EH (cell line): Measurements from ENCODE around the gene RAD51B.

Source experiments
- DNase-seq: peaks from one replicate; pipeline ENCODE4 v3.0.0-alpha.2; 2015; ENCODE audit warnings: low read depth

The RAD51B gene

DNA sequence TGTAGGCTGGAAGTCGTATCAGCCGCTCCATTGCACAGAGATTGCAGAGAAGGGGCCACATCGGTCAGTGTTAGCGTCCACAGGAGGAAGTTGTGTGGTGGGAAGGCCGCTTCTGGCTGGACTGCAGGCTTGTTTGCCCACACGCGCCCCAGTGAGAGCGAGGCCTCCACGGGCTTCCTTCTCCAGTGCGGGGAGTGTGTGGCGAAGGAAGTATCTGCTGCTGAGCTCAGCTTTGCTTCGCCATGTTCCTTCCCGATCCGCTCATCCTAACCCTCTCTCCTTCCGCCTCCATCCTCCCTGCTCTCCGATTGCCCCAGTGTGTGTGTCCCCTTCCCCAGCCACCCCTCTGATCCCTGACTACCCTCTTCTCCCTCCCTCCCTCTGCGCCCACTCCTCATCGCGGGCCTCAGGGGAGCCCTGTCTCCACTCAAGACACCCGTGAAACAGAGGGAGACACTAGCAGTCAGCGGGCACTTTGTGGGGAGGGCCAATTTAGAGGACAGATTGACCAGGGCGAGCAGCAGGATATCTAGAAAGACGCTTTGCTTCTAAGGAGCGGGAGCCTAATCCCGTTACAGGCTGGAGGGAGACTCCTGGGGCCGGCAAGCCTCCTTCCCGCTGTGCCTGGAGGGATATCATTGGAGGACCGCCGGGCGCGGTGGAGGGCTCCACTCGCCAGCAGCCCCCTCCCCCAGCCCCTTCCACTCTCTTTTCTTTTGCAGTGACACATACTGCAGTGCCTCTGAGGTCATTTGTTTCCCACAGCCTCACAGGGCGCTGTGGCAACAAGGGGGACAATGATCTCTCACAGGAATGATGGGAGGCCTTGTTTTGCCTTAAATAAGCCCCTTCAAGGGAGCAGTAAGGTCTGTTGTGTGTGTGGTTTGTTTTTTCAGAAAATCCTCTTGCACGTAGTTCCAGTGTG is 544.5 kb downstream of the RAD51B start:
- peak; percentile 44 for DNase-seq

DNA sequence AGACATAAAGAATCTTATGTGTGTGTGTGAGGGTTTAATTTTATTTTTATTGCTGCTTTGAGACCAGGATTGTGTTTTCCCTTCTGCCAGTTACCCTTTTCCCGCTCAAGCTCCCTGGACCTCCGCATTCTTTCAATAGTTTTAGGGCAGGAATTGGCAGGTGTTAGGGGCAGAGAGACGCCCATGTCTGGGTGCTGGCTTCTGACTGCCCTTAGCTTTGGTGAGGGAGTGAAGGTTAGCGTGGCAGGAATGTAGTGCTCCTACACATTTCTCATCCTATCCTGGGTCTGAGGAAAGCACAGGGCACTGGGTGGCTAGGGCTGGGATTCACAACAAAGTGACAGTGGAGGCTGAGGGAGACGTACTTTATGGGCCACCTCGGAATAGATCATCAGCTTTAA is 545.2 kb downstream of the RAD51B start:
- no peak for DNase-seq

DNA sequence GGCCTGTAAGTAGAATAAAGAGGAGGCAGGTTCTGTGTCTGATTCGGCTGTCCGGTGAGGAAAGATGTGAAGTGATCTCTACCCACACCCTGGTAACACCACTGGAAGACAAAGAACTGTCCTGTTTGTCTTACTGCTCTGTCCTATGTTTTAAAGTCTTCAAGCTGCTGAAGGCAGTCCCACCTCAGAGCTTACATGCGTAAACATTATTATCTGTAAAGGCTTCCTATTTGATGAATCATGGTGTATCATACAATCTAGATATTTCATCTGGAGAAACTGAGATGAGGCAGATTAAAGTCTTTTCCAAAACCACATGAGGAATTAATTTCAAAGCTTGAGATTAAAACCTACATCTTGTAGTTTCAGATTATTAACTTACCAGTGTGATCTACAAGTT is 545.6 kb downstream of the RAD51B start:
- DNase-seq: peak; percentile 81

DNA sequence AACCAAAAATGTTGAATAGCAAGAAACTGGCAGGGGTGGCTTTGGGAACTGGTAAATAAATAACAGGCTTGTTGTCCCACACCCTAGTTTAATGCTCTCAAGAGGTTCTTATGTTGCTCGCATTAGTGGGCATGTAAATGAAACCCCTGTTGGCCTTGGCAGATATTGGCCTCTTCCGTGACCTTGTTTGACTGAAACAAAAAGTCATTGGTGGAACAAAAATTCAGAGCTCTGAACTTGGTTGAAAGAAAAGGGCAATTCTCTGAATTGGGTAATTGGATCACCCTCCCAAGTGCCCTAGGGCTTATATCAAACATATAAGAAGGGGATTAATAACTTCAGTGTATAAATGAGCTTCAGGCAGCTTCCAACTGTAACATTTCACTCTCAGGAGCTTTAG is 547.1 kb downstream of the RAD51B start:
- DNase-seq: no peak

DNA sequence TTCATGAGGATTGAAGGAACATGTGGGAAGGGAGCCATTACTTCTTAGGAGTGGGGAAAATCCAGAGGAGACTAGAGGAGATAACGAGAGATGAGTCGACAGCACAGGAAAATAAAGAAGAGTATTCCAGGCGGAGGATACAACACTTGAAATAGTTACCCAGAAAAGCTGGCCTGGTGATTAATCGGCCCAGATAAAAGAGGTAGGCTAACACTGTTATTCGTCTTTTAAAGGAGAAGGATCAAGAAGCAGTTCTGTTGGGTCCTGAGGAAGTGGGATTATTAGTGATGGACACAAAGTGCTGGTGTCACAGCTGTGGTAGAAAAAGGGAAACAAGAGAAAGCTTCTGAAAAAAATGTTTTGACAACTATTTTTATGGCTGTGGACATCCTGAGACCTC is 548.0 kb downstream of the RAD51B start:
- peak; percentile 32 for DNase-seq

DNA sequence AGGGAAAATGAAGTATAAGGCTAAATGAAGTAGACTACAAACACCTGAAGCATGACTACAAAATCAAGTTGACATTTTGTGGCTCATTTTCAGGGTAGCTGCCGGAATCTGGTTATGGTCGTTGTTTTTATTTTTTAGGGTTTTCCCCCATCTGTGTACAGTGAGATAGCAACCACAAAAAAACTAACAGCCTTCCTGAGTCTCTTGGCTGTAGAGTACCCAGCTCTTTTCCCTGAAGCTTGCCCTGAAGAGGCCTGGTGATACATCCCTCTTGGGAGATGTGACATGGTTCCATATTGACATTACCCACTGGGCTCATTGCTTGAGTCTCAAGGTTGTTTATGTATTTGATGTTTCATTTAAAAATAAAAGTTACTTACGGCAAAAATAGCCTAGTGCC is 549.3 kb downstream of the RAD51B start:
- no peak for DNase-seq

DNA sequence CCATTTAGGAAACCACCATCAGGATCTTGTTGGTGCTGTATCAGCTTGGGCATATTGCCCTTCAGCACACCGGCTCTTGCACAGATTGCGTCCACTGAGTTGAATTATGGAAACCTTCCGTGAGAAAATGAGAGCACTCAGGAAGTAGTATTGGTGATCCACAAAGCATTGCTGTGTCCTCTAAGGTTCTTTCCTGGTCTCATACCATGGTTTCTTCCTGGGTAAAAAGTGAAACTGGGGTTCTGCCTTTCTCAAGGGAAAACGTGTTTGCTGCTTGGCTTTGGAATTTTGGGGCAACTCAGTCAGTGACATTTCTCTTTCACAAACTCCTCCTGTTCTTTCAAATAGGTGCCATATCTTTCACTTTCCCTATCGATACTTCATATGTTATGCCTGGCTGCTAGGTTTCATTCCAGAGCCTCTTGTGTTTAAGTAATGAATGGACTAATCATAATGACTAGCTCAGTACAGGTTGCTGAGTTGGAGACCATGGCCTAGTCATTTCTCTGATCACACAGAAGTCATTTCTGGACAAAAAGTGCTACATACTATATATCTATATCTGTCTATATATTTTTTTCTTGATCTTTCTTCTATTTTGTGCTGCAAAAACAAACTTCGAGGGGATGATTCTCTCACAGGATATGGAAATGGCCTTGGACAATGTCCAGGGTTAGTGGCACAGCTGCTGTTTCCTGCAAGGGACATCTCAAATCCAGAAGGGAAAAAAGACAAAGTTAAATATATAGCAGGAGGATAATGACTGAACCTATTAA is 549.9 kb downstream of the RAD51B start:
- DNase-seq: no peak

DNA sequence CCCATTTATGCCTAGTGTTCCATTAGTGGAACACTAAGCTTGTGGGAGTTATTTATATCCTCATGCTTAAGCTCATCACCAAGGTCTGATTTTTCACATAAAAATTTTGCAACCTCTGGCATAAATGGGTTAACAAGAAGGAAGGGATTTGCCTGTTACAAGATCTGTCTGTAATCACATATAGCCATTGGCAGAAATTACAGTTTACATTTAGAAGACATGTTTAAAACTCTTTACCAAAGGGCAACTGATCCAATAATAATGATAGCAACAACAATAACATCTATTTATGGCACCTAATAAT is 550.4 kb downstream of the RAD51B start:
- DNase-seq: no peak

DNA sequence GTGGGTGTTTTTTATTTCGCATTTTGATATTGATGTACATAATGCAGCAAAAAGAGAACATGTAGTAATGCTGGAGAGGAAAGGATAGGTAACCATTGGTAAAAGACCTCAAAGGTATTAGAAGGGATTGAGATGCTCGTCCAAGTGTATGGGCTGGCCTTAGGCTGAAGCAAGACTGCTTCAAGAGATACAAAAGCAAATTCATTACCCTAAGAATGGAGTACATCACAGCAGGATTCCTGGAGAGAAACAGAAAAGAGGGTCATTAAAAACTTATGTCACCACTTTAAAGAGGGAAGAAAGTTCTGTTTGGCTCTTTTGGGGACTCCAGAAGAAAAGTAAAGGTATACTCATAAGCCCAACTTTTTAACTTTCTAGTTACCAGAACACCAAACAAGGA is 552.8 kb downstream of the RAD51B start:
- DNase-seq: no peak

DNA sequence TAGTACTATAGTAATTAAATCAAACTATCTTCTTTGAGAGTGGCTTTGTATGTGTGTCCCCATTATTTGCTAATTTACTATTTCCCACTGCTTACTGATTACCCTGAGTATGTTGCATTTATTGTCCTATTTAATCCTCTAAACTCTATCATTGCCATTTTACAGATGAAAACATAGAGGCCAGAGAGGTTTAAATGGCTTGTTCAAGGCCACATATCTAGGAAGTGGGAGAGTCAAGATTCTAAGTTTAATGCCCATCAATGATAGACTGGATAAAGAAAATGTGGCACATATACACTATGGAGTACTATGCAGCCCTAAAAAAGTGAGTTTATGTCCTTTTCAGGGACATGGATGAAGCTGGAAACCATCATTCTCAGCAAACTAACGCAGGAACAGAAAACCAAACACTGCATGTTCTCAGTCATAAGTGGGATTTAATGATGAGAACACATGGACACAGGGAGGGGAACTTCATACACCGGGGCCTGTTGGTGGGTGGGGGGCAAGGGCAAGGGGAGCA is 553.6 kb downstream of the RAD51B start:
- no peak for DNase-seq

DNA sequence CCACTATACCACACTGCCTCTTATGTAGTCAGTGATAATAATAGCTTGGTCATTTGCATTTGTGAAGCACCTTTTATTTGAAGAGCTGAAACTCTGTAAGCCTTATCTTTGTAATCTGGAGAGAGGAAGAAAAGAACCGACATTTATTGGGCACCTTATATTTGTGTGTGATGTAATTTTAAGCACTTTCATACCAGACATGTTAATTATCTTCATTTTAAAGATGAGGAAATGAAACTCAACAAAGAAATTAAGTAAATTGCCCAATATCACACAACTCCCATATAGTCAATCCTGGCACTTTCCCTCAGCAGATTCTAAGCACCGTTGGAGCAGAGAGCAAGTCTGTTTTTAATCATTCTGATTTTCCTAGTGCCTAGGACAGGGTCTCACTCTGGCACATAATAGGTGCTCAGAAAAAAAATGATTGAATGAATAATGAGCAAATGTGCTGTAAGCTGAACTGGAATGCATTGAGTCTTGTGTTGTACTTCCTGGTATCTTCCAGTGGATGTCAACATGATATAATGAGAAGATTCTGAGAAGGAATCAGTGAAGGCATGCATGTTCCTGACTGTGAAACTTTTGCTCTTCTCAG is 554.4 kb downstream of the RAD51B start:
- peak; percentile 13 for DNase-seq

DNA sequence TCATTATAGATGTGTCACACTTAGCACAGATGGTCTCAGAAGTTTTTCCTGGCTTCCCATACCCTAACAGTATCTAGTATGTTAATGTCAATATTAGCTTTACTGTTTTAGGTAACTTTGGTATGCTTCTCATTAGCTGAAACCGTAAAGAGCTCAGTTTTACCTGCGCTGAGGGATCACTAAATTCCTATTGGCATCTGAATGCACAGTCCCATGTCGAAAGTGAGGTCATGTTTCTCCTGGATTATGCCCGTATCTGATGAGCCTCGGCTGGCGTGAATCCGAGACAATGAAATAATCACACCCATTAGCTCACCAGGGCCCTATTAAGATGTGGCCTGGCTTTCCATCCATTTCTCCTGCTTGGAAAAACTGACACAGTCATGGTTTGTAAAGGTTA is 555.1 kb downstream of the RAD51B start:
- no peak for DNase-seq

DNA sequence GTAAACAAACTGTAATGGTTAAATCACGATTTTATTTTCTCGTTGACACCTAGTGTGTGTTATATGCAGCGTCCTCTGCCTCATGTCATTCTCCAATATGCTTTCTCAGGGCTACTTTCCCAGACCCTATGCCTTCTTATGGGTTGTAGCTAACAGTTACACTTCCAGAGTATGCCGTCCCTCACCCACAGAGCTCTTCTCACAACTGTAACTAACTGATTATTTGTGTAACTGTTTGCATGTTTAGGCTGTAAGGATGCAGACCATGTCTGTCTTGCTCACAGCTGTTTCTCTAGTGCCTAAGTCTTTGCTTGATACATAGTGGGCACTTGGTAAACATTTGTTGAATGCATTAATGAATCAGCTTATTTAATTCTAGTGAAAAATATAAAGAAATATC is 555.8 kb downstream of the RAD51B start:
- DNase-seq: no peak

DNA sequence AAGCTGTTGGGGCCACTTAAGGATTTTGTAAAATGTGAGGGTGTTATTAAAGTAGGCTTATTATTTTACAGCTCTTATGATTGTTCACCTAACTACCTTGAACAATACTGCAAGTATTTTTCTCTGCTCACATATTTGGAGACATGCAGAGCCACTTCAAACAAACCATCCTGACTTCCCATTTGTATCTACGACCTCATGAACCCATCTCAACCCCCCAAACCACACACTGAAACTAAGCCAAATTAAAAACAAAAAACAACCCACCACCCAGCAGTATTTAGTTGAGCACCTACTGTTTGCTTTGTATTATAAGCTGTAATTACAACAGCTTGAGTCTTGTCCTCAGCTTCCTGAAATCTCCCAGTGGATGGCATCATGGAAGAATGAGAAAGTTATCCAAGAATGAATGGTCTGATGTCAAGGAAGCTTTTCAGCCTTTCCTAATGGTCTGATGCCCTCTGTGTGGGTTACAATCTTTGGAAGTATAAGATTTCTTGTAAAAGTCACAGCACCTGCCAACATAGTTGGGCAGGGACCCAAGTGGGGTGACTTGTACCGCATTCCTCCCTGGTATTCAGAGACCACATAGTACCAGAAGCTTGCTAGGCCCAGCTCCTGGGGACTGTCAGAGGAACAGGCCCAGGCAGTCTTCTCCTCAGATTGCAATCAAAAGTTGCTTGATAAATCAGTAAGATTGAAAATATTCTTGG is 556.6 kb downstream of the RAD51B start:
- DNase-seq: peak; percentile 55

DNA sequence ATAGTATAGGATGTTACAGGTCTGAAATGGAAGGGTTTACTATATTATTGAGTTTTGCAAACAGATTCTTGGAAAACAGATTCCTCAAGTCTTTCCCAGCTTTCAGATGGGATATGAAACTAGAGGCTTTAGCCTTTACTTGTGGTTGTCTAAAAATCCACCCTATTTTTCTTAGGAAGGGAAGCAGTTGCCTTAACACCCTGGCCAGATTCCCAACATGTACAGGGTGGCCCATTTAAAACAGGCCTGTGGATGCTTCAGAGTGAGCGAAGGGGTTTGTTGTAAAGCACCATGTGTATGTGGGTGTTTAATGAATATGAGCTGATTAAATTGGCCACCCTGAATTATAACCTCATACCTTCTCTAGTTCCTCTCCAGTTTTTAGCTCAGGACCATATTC is 557.4 kb downstream of the RAD51B start:
- no peak for DNase-seq

DNA sequence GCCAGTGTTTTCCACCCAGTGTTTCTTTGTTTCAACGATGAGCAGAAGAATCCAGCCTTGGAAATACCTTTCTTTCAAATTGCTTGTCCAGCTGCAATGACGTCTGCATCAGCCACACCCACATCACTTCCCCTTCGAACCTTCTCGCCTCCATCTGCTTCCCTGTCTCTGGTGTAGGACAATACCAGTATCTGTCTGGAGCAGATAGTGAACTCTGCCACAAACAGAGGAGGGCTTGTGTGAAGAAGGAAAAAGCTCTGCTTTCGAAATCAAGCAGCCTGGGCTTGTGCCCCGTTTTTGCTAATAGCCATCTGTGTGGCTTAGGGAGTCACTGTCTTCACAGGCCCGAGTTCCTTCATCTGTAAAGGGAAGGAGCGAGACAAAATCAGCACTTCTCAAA is 557.9 kb downstream of the RAD51B start:
- peak; percentile 12 for DNase-seq

DNA sequence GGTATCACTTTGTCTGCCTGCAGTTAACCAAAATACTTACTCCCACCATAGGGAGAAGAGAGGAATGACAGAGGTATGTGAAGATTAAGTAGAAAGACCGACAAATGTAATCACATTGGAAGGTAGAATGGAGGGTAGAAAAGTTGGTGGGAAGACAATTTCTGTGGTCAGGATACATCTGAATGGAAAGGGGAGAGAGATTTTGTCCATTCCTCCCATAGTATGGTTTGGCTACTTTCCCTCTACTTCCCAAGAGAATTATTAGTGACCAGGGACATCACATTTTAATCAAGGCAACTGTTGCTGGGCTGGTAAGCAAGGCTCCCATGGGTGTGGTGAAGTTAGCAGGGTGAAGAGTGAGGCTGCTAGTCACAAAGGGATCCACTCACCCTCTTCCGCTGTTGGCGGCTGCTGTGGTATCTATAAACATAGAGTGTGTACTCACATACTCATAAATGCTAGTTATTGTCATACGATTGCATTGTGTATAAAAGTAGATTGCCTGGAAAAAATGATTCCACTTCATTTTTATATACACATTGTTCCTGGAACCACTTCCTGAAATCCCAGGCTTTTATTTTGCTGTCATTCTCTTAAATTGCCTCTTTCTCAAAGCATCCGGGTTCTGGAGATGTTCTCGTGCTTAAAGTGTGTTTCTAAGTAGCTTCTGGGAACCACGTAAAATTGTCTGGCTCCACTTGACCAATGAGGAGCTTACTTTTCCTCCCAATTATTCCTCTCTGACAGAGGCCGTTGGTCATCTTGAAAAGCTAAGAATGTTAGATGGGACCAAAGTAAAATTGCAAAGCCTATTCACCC is 560.1 kb downstream of the RAD51B start:
- peak; percentile 50 for DNase-seq

DNA sequence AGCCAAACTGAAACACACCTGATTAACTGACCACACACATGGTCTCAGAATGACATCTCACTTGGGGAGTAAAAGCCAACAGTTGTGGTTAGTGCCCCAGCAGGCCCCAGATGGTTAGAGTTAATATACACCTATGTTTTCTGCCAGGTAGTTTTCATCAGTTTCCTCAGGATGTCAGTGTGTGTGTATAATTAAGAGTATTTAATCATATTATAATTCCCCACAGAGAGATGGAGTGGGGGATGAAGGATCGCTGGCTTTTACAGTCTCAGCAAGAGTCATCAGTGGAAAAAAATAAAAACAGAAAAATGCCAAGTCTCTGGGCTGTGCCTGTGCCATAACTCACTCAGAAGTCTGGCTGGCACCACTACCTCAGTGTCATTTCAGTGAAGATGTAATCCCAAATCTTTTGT is 560.8 kb downstream of the RAD51B start:
- peak; percentile 49 for DNase-seq

DNA sequence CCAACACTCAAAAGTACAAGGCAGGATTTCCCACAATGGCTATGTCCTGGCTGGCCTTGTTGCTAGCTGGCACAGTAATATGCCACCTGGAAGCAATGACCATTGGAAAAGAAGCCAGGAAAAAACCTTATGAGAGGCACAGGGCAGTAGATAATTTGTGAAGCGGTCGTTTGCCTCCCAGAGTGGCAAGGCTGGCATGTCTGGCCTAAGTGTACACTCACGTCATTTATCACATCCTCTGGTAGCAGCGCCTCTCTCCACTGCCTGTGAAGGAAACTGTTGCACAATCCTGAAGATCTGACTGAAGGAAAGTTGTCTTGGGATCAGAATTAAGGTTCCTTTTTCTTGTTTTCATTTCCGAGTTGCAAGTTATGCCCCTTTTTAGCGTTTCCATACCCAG is 564.8 kb downstream of the RAD51B start:
- DNase-seq: peak; percentile 42

DNA sequence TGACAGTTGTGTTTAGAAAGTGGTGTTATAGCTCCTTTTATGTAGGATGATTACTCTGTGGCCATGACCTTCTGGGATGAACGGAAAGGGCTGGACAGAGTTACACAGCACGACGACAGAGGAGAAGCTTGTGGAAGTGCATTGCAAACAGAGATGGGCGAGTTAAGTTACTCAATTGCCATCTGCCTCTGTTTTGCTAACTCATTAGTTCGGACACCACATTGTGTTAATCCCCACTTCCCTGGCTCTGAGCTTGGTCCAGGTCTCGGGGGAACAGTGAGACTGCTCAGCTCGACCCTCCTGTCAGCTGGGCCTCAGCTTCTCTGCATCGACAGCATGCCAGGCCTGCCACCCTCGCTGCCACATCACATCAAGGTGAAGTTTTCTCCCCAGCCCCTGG is 565.3 kb downstream of the RAD51B start:
- no peak for DNase-seq

DNA sequence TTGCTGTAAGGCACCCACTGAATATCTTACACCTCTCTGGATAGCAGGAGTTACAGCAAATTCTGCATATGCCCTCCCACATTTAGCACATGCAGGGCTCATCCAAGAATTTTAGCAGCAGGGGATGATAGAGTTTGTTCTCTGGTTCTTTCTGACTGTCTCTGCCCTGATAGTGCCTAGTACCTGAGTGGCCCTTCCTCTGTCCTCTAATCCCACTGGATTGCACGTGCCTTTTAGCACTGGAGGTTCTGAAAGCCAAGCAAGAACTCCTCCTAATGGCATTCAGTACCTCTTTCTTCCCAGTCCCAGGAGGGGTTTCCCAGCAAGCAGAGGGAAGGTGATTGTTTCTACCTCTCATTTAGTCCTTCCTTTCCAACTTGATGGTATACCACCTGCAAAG is 566.9 kb downstream of the RAD51B start:
- no peak for DNase-seq
